Middle frontal gyrus (tissue), 1 donor: ENCODE results near the gene SIX1.

Experiments used
- DNase-seq: peaks from one replicate; pipeline ENCODE4 v3.0.0-alpha.2; 2015; ENCODE audit warnings: low spot score; ENCODE audit errors: extremely low spot score

SIX1 gene

GRCh38 chr14:60655898-60656685 lies 6.8 kb upstream of the SIX1 start:
- no peak for DNase-seq

GRCh38 chr14:60655119-60655897 lies 6.0 kb upstream of the SIX1 start:
- no peak for DNase-seq

- no peak for DNase-seq
Observed at GRCh38 chr14:60654334-60654821, 5.1 kb upstream of the SIX1 start.

GRCh38 chr14:60653701-60654161 lies 4.5 kb upstream of the SIX1 start:
- no peak for DNase-seq

GRCh38 chr14:60652674-60653651 lies 3.7 kb upstream of the SIX1 start:
- DNase-seq = no peak

- no peak for DNase-seq
Observed at GRCh38 chr14:60651796-60652673, 2.8 kb upstream of the SIX1 start.

- no peak for DNase-seq
Observed at GRCh38 chr14:60651086-60651795, 2.0 kb upstream of the SIX1 start.

GRCh38 chr14:60650373-60650961 lies 1.2 kb upstream of the SIX1 start:
- no peak for DNase-seq

GRCh38 chr14:60649875-60650372 lies 647 bp upstream of the SIX1 start:
- no peak for DNase-seq

- no peak for DNase-seq
Observed at GRCh38 chr14:60648249-60648933, 886 bp downstream of the SIX1 start.

- DNase-seq = no peak
Observed at GRCh38 chr14:60647837-60648248, 1.4 kb downstream of the SIX1 start.

GRCh38 chr14:60647081-60647836 lies 2.0 kb downstream of the SIX1 start:
- DNase-seq = no peak

- DNase-seq = no peak
Observed at GRCh38 chr14:60646226-60646818, 3.0 kb downstream of the SIX1 start.

- no peak for DNase-seq
Observed at GRCh38 chr14:60645126-60645741, 4.0 kb downstream of the SIX1 start.

GRCh38 chr14:60644666-60645065 lies 4.6 kb downstream of the SIX1 start:
- no peak for DNase-seq

GRCh38 chr14:60643463-60644314 lies 5.6 kb downstream of the SIX1 start:
- DNase-seq = no peak
